Panc1 (cell line): Measurements from ENCODE around the gene RPH3AL. TPM values are rescaled to one million over a fixed set of nuclear protein-coding genes. Genes with fewer than 3 reads are reported as not detected.
"Not testable (repeated sequence)": the region's sequence is repeated elsewhere in the genome, so short reads cannot be mapped to it uniquely, and the experiment has no call there.

Source experiments
- ATAC-seq: fragments of 200-7000 bp; cut with Tn5 transposase; 2 replicates; pipeline ENCODE4 v1.9.1; 2020; ENCODE audit warnings: mild to moderate bottlenecking, moderate library complexity
- BruUV-seq: library from RNA; stranded (reverse); fragments of 400-500 nt; replicated peaks from 2 replicates; lab custom pipeline; 2021; lab: Mats Ljungman, UMichigan
- CTCF ChIA-PET: fragments of 300-600 bp; sonication (Branson Sonifier 250); formaldehyde crosslinking; loops from one replicate; lab custom pipeline; 2022; ENCODE audit warnings: antibody characterized with exemption; lab: Charles Lee
- POLR2A ChIA-PET: fragments of 300-600 bp; sonication (Branson Sonifier 250); formaldehyde crosslinking; loops from one replicate; lab custom pipeline; 2022; ENCODE audit warnings: antibody characterized with exemption; lab: Charles Lee
- DNase-seq: peaks from one replicate; pipeline ENCODE4 v3.0.0-alpha.2; 2010; ENCODE audit warnings: low read depth, low spot score
- H3K27ac ChIP-seq: 2 replicates; pipeline ENCODE4 v1.5.1; 2011; ENCODE audit warnings: mild to moderate bottlenecking, low read length, inconsistent platforms
- H3K27me3 ChIP-seq: fragments of 200-500 bp; sonication (Bioruptor generic); 2 replicates; pipeline ENCODE4 v1.6.0; 2014; ENCODE audit warnings: low read length, inconsistent platforms; ENCODE audit not compliant: control insufficient read depth, insufficient read depth
- H3K36me3 ChIP-seq: fragments of 200-500 bp; sonication (Bioruptor generic); 2 replicates; pipeline ENCODE4 v1.5.1; 2014; ENCODE audit warnings: inconsistent platforms, mild to moderate bottlenecking, low read length, moderate library complexity; ENCODE audit not compliant: control insufficient read depth, insufficient read depth
- H3K4me1 ChIP-seq: 2 replicates; pipeline ENCODE4 v1.5.1; 2011; ENCODE audit warnings: inconsistent platforms, mild to moderate bottlenecking, low read length, moderate library complexity; ENCODE audit not compliant: control insufficient read depth, insufficient read depth
- H3K4me3 ChIP-seq, 2 experiments: 2 replicates each; pipeline ENCODE4 v1.5.1; 2011 to 2012; ENCODE audit warnings: low read depth in 2 of 2, low read length in 2 of 2, mild to moderate bottlenecking in 2 of 2, inconsistent platforms in 1 of 2, moderate library complexity in 1 of 2
- H3K9me3 ChIP-seq: fragments of 200-500 bp; sonication (Bioruptor generic); 2 replicates; pipeline ENCODE4 v1.5.1; 2014; ENCODE audit warnings: low read depth, mild to moderate bottlenecking, inconsistent platforms, low read length, moderate library complexity; ENCODE audit not compliant: control insufficient read depth, insufficient read depth
- POLR2AphosphoS5 ChIP-seq: IDR thresholded peaks from 2 replicates; pipeline ENCODE4 v1.6.1; 2012; ENCODE audit warnings: mild to moderate bottlenecking, low read depth, low read length, moderate library complexity
- SIN3A ChIP-seq: IDR thresholded peaks from 2 replicates; pipeline ENCODE4 v1.6.1; 2012; ENCODE audit warnings: low read depth, mild to moderate bottlenecking, low read length, moderate library complexity, borderline replicate concordance; ENCODE audit not compliant: insufficient read depth
- TCF7L2 ChIP-seq: IDR thresholded peaks from 2 replicates; pipeline ENCODE4 v1.6.1; 2011; ENCODE audit warnings: mild to moderate bottlenecking, low read depth, low read length, inconsistent platforms
- in situ Hi-C: cut with HindIII; loops from 2 replicates; pipeline ENCODE4 v1.10.0; 2016; ENCODE audit warnings: low sequenced_read_pairs, low pct_unique_long_range_greater_than_20kb
- intact Hi-C: fragments of 100-400 bp; cut with micrococcal nuclease; formaldehyde crosslinking; loops from one replicate; pipeline ENCODE4 v1.10.0; 2022; ENCODE audit not compliant: unreplicated experiment
- total RNA-seq: library from RNA; stranded (reverse); gene quantifications from one replicate; pipeline ENCODE4 v1.2.1, GENCODE V29; 2021; ENCODE audit not compliant: unreplicated experiment
- TF ChIP-seq, protein P1 (sequence below): fragments of 450-650 bp; IDR thresholded peaks from 2 replicates; pipeline ENCODE4 v1.5.1; 2017; ENCODE audit warnings: mild to moderate bottlenecking
- TF ChIP-seq, protein P2 (sequence below), 2 experiments: IDR thresholded peaks; 2 replicates each; pipeline ENCODE4 v1.6.1; 2011 to 2012; ENCODE audit warnings: low read depth in 2 of 2, control low read depth in 1 of 2, low read length in 1 of 2, mild to moderate bottlenecking in 1 of 2, moderate library complexity in 1 of 2; ENCODE audit not compliant: insufficient read depth in 1 of 2

RPH3AL gene
- total RNA-seq, 1 experiment from 2014 or later = 2.2 TPM

DNA sequence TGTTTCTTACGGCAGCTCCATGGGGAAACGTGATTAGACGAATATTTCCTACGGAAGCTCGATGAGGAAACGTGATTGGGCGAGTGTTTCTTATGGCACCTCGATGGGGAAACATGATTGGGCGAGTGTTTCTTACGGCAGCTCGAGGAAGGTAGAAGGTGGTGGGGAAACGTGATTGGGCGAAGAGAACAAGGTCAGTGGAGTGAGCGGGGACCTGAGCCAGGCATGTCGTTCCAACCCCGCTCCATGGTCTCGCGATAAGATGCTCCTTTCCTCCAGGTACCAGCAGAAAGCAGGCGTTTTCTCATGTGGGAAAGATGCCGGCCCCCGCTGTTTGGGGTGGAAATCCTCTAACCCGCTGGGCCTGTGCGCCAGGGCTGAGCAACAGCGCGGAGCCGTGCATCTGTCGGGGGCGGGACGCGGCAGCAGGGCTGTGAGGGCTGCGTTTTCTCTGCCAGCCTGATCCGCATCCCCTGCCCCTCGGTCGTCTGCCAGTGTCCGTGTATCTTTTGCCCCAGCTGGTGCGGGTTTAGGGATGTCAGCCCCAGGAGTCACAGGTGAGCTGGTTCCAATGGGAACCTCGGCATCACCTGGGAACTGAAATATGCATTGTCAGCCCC, 145.6 kb downstream of the RPH3AL start:
- Histone ChIP-seq H3K27ac (no peak overlapping the region), H3K4me1 (no peaks in the 10 kb centered on the region; the same call in 1 of the 2 replicates), H3K9me3 (no peaks in the 10 kb centered on the region), H3K27me3 (no peaks in the 10 kb centered on the region), H3K4me3 (no peak overlapping the region), H3K36me3 (no peaks in the 10 kb centered on the region)
- in situ Hi-C loops = no loop called here
- ChIA-PET CTCF (no interaction called here), POLR2A (no interaction called here)
- intact Hi-C loops = no loop called here
- ATAC-seq (no peak), DNase-seq (no peak)
- no peak for TF ChIP-seq TCF7L2
- no TSS peak for BruUV-seq

DNA sequence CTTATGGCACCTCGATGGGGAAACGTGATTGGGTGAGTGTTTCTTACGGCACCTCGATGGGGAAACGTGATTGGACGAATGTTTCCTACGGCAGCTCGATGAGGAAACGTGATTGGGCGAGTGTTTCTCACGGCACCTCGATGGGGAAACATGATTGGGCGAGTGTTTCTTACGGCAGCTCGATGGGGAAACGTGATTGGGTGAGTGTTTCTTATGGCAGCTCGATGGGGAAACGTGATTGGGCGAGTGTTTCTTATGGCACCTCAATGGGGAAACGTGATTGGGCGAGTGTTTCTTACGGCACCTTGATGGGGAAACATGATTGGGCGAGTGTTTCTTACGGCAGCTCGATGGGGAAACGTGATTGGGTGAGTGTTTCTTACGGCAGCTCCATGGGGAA, 146.1 kb downstream of the RPH3AL start:
- CTCF ChIA-PET, H3K27me3 ChIP-seq, H3K4me3 ChIP-seq, H3K4me1 ChIP-seq, POLR2A ChIA-PET, in situ Hi-C loops, ATAC-seq, DNase-seq, BruUV-seq, intact Hi-C loops, H3K27ac ChIP-seq, H3K36me3 ChIP-seq, H3K9me3 ChIP-seq: not testable (repeated sequence)

DNA sequence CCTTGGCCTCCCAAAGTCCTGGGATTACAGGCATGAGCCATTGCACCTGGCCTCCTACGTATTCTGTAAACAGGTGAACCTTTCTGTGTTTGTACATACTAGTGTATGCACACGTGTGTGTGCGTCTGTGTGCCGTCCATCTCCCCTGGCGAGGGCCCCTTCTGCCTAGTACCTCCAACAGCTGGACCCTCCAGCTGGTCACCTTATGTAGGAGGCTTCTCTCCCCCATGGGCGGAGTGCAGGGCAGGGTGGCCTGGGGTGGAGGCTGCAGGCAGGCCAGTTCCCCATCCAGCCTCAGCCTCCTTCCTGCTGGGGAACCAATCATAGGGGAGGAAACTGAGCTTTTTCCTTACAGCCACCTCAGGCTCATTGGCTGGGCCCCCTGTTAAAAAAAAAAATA, 146.8 kb downstream of the RPH3AL start:
- no peak for TF ChIP-seq SIN3A
- no peak for TF ChIP-seq POLR2AphosphoS5
- TF ChIP-seq, protein P1, sequence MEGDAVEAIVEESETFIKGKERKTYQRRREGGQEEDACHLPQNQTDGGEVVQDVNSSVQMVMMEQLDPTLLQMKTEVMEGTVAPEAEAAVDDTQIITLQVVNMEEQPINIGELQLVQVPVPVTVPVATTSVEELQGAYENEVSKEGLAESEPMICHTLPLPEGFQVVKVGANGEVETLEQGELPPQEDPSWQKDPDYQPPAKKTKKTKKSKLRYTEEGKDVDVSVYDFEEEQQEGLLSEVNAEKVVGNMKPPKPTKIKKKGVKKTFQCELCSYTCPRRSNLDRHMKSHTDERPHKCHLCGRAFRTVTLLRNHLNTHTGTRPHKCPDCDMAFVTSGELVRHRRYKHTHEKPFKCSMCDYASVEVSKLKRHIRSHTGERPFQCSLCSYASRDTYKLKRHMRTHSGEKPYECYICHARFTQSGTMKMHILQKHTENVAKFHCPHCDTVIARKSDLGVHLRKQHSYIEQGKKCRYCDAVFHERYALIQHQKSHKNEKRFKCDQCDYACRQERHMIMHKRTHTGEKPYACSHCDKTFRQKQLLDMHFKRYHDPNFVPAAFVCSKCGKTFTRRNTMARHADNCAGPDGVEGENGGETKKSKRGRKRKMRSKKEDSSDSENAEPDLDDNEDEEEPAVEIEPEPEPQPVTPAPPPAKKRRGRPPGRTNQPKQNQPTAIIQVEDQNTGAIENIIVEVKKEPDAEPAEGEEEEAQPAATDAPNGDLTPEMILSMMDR = no peak
- TF ChIP-seq TCF7L2 = no peak
- TF ChIP-seq, protein P2, sequence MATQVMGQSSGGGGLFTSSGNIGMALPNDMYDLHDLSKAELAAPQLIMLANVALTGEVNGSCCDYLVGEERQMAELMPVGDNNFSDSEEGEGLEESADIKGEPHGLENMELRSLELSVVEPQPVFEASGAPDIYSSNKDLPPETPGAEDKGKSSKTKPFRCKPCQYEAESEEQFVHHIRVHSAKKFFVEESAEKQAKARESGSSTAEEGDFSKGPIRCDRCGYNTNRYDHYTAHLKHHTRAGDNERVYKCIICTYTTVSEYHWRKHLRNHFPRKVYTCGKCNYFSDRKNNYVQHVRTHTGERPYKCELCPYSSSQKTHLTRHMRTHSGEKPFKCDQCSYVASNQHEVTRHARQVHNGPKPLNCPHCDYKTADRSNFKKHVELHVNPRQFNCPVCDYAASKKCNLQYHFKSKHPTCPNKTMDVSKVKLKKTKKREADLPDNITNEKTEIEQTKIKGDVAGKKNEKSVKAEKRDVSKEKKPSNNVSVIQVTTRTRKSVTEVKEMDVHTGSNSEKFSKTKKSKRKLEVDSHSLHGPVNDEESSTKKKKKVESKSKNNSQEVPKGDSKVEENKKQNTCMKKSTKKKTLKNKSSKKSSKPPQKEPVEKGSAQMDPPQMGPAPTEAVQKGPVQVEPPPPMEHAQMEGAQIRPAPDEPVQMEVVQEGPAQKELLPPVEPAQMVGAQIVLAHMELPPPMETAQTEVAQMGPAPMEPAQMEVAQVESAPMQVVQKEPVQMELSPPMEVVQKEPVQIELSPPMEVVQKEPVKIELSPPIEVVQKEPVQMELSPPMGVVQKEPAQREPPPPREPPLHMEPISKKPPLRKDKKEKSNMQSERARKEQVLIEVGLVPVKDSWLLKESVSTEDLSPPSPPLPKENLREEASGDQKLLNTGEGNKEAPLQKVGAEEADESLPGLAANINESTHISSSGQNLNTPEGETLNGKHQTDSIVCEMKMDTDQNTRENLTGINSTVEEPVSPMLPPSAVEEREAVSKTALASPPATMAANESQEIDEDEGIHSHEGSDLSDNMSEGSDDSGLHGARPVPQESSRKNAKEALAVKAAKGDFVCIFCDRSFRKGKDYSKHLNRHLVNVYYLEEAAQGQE (IDR thresholded peaks at IDR 0.05; ENCODE audit: insufficient read depth in 1 of 2, low read depth in 2 of 2, low read length in 1 of 2) = no peak
- CTCF ChIA-PET = no interaction called here
- in situ Hi-C loops (no loop called here), intact Hi-C loops (no loop called here)
- Histone ChIP-seq H3K27ac (no peak overlapping the region), H3K4me1 (peaks cover 2% of the 10 kb centered on the region; the same call in 1 of the 2 replicates), H3K36me3 (no peaks in the 10 kb centered on the region), H3K27me3 (no peaks in the 10 kb centered on the region), H3K9me3 (no peaks in the 10 kb centered on the region), H3K4me3 (no peak overlapping the region)
- no TSS peak for BruUV-seq
- no peak for DNase-seq
- POLR2A ChIA-PET = no interaction called here
- no peak for ATAC-seq
